ENCODE data around the gene ZBTB40.
A peak's percentile ranks its signal among the peaks of the same experiment; 100 is the strongest.

Gene ZBTB40

GRCh38 chr1:22533244-22533895 lies 81.7 kb downstream of the ZBTB40 start:
- DNase-seq (ENCODE audit: low read depth), result no peak

DNA sequence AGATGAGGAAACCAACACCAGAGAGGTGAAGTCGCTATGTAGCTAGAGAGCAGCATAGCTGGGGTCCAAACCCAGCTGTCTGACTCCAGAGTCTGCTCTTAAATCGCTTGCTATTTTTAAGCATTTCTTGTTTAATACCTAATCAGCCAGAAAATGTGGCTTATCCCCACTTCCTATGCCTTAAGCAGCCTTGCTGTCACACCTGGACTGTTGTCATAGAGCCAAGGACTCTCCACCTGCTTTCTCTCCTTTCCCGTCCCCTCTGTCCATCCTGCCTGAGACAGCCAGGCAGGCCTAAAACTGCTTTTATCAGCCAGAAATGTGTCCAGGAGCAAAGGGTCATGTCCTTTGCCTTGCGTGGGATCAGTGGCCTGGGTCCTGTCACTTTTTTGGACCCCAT lies 83.3 kb downstream of the ZBTB40 start:
- no peak for DNase-seq (ENCODE audit: low read depth)

GRCh38 chr1:22535399-22535798 lies 83.7 kb downstream of the ZBTB40 start:
- no peak for DNase-seq (ENCODE audit: low read depth)

- DNase-seq (ENCODE audit: low read depth), result peak; percentile 5
Observed at GRCh38 chr1:22536506-22536905, 84.9 kb downstream of the ZBTB40 start.

DNA sequence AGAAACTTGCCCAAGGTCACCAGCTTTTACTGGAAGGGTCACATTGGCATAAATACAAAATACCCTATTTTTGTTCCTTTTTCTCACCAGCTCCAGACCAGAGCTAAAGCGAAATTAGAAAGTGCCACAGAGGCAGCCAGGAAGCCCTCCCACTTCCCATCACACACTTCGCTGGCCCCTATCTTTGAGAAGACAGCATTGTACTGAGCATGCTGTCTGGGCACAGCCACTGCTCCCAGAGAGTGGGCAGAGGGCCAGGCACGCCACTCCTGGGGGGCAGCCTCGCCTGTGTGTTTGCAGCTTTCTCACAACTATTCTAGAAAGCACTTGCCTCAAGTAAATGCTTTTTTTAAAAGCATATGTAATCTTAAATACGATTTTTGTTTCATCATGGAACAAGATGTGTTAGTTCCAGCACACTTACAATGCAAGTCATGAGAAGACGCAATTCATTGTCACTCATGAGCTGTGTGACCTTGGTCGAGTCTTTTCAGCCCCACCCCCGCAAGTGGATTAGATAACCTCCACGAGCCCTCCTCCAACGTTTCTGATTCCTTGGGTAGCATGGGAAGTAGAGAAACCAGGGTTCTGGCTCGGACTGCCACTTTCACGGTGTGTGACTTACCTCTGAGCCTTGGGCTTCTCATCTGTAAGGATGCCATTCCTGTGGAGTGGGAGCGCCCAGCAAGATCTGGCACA lies 85.9 kb downstream of the ZBTB40 start:
- DNase-seq (ENCODE audit: low read depth), result no peak

DNA sequence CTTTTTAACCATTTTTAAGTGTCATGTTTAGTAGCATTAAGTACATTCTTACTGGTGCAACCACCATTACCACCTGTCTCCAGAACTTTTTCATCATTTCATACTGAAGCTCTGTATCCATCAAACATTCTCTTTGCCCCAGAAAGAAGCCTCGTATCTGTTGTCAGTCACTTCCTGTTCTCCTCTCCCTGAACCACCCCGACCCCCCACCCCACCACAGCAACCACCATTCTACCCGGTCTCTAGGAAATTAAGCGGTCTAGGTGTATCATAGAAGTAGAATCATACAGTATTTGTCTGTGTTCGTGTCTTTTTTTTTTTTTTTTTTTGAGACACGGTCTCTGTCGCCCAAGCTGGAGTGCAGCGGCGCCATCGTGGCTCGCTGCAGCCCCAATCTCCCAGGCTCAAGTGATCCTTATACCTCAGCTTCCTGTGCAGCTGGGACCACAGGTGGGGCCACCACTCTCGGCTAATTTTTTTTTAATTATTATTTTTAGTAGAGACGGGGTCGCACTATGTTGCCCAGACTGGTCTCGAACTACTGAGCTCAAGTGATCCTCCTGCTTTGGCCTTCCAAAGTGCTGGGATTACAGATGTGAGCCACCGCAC lies 88.0 kb downstream of the ZBTB40 start:
- DNase-seq (ENCODE audit: low read depth), result no peak

DNA sequence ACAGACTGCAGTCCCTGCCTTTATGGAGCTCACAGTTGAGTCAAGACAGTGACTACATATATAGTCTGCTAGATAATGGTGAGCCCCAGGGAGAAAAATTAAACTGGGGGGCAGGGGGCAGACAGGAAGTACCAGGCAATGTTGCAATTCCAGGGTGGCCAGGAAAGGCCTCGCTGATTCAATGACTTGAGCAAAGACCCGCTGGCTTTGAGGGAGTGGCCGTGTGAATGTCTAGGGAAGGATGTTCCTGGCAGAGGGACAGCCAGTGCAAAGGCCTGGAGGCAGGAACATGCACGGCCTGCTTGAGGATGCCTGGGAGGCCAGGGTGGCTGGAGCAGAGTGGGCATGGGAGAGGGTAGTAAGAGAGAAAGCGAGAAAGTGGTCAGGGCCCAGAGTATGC lies 88.7 kb downstream of the ZBTB40 start:
- no peak for DNase-seq (ENCODE audit: low read depth)

DNA sequence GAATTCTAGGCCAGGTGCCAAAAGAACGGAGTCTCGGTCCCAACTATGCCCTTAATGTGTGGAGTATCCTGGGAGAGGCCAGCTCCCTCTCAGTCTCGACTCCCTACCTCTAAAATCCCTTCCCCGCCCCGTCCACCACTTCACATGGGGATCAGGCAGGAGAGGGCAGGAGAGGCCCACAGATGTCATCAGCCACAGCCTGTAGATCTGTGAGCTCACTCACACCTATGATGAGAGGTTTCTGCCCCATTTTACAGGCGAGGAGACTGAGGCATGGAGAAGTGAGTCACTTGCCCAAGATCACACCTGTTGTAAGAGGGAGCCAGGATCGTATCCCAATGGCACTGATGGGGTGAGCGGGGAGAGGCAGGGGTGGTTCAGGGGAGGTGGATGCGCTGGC lies 91.2 kb downstream of the ZBTB40 start:
- DNase-seq (ENCODE audit: low read depth), result no peak

- DNase-seq (ENCODE audit: low read depth), result no peak
Observed at GRCh38 chr1:22543679-22544078, 92.0 kb downstream of the ZBTB40 start.

DNA sequence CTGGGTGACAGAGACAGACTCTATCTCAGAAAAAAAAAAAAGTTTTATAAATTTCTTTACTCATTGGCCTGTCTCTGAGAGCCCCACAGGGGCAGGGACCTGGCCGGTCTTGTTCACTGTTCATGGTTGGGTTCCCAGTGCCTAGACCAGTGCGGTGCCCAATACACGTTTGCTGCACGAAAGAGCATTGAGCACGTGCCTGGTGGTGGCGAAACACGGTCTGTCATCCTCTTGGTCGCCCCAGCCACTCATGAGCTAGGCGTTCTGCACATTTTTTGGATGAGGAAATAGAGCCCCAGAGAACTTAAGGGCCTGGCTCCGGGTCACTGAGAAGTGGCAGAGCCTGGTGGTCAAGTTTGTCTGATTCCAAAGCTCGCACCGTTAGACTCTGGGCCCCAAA lies 93.0 kb downstream of the ZBTB40 start:
- DNase-seq (ENCODE audit: low read depth), result no peak

- DNase-seq (ENCODE audit: low read depth), result no peak
Observed at GRCh38 chr1:22545141-22545540, 93.5 kb downstream of the ZBTB40 start.

DNA sequence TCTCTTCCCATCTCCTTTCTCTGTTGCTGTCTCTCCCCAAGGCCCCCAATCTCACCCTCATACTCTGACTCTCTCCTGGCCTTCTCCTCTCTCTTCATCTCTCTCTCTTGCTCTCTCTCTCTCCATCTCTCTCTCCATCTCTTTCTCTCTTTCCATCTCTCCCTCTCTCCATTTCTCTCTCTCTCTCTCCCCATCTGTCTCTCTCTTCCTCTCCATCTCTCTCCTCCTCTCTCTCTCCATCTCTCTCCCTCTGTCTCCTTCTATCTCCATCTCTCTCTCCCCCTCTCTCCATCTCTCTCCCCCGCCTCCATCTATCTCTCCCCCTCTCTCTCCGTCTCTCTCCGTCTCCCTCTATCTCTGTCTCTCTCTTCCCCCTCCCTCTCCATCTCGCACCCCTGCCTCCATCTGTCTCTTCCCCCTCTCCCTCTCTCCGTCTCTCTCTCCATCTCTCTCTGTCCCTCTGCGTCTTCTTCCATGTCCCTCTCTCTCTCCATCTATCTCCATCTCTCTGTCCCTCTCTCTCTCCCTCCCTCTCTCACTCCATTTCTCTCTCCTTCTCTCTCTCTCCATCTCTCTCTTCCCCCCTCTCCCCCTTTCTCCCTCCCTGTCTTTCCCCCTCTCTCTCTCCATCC lies 95.7 kb downstream of the ZBTB40 start:
- no peak for DNase-seq (ENCODE audit: low read depth)

- no peak for DNase-seq (ENCODE audit: low read depth)
Observed at GRCh38 chr1:22547818-22548462, 96.3 kb downstream of the ZBTB40 start.

DNA sequence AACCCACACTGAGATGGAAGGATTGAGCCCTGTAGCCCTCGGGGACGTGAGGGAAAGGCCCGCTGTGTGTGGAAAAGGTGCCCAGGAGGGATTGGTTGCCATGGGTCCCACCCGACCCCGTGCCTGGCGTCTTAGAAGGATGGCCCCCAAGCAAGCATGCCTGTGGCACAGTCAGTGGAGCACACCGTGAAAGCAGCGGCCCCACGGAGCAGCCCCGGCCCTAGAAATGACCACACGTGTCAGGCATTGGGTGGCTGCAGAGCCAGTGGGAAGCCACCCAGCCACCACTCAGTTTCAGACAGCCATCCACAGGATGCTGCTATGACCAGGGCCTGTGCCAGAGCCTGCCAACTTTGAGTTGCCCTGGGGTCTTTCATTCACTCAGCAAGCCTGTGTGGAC lies 98.4 kb downstream of the ZBTB40 start:
- DNase-seq (ENCODE audit: low read depth), result no peak

- DNase-seq (ENCODE audit: low read depth), result no peak
Observed at GRCh38 chr1:22551591-22551990, 99.9 kb downstream of the ZBTB40 start.

GRCh38 chr1:22552021-22552420 lies 100.4 kb downstream of the ZBTB40 start:
- DNase-seq (ENCODE audit: low read depth), result no peak

- DNase-seq (ENCODE audit: low read depth), result no peak
Observed at GRCh38 chr1:22553104-22553880, 101.6 kb downstream of the ZBTB40 start.

GRCh38 chr1:22553991-22554522 lies 102.4 kb downstream of the ZBTB40 start:
- DNase-seq (ENCODE audit: low read depth), result no peak

- no peak for DNase-seq (ENCODE audit: low read depth)
Observed at GRCh38 chr1:22555371-22555656, 103.7 kb downstream of the ZBTB40 start.

DNA sequence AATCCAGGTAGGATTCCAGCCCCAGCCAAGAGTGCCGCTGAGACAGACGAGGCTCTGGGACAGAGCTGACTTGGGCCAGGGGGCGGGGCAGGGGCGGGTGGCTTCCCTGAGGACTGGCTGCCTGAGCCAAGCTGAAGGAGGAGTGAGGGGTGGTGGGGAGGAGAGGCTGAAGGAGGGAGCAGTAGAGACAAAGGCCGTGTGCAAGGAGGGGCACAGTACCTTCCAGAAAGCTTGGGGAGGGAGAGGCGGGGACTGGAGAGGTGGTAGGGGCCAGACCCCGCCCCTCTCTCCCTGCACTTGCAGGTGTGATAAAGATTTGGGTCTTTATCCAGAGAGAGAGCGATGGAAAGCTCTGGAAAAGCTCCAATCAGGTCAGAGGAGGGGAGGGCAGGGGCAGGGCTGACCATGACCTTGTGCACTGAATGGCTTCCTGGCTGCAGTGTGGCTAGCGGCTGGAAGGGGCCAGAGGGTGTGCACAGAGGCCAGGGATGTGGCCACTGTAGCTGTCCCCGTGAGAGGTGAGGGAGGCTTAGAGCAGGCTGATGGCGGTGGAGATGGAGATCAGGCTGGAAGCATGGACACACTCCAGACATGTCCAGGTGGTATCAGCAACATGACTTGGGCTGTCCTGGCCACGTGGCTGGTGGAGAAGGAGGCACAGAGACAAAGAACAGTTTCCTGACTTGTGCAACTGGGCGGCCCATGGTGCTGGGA lies 104.9 kb downstream of the ZBTB40 start:
- no peak for DNase-seq (ENCODE audit: low read depth)

- no peak for DNase-seq (ENCODE audit: low read depth)
Observed at GRCh38 chr1:22557341-22557950, 105.8 kb downstream of the ZBTB40 start.
